Prostate gland (tissue), 2 donors: ENCODE measurements around the gene SYT2. TPM values are rescaled to one million over a fixed set of nuclear protein-coding genes. Genes with fewer than 3 reads are reported as not detected.

Source experiments
- DNase-seq: peaks from one replicate; pipeline ENCODE4 v3.0.0-alpha.2; 2019; ENCODE audit warnings: low spot score
- H3K27ac ChIP-seq, 2 donors: fragments of 200-600 bp; sonication (generic); 2 replicates each; pipeline ENCODE4 v1.5.1; 2017 to 2019
- H3K27me3 ChIP-seq: fragments of 200-600 bp; sonication (generic); replicated peaks from 2 replicates; pipeline ENCODE4 v1.5.1; 2019; ENCODE audit not compliant: insufficient read depth
- H3K36me3 ChIP-seq, 2 donors: fragments of 200-600 bp; sonication (generic); 1 replicate in 1 of 2; 2 replicates in 1 of 2; pipeline versions ENCODE4 v1.5.1 to v1.8.1; 2017 to 2019
- H3K4me1 ChIP-seq: fragments of 200-600 bp; sonication (generic); replicated peaks from 2 replicates; pipeline ENCODE4 v1.5.1; 2019
- H3K4me3 ChIP-seq, 2 donors: fragments of 200-600 bp; sonication (generic); 2 replicates each; pipeline ENCODE4 v1.5.1; 2017 to 2019
- H3K9me3 ChIP-seq: fragments of 200-600 bp; sonication (generic); 2 replicates; pipeline ENCODE4 v1.5.1; 2017
- CTCF ChIP-seq, 4 experiments: fragments of 200-600 bp in 2 of 4; fragments of 450-650 bp in 2 of 4; sonication (generic) in 2 of 4; IDR thresholded peaks; 1 replicate in 3 of 4; 2 replicates in 1 of 4; pipeline ENCODE4 v1.5.1; 2016 to 2019; ENCODE audit warnings: antibody characterized with exemption in 4 of 4, mild to moderate bottlenecking in 2 of 4, moderate library complexity in 2 of 4
- POLR2A ChIP-seq: fragments of 450-650 bp; IDR thresholded peaks from one replicate; pipeline ENCODE4 v1.6.1; 2016; ENCODE audit warnings: antibody characterized with exemption, mild to moderate bottlenecking
- POLR2AphosphoS5 ChIP-seq: sonication (generic); formaldehyde crosslinking; IDR thresholded peaks from one replicate; pipeline ENCODE4 v1.6.1; 2017; ENCODE audit warnings: antibody characterized with exemption
- WGBS: methylation state at CpG from one replicate; pipeline ENCODE4 v1.1.5; 2018; 5-methylcytosine and 5-hydroxymethylcytosine counted together
- intact Hi-C: fragments of 100-400 bp; cut with DNase I; formaldehyde crosslinking; loops from one replicate; pipeline ENCODE4 v1.14.2; 2022
- total RNA-seq, 2 donors: library from RNA; depleted of rRNA; stranded (reverse); fragments of >200 nt; gene quantifications; one replicate each; pipeline ENCODE4 v1.1.0, GENCODE V29; 2016

The SYT2 gene
- total RNA-seq, 2 donors from 2014 or later = 0.09 to 7.1 TPM

DNA sequence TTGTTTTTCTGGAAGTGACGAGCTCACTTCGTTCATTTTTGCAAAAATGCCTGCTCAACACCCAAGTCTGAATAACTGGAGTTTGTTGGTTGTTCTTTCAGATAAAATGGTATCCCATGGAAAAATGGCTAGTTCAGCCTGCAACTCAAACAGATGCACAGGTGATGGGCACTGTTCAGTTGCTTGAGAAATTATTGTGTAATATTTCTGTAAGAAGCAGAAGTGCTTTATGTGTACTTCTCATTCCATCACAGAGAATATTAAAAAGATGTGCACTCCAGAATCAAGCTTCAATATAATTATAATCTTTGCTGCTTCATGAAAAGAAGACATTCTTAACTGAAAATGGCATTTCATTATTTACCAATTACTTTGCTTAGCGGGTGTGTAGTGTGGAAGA is 9.1 kb downstream of the SYT2 start:
- no peak for DNase-seq
- intact Hi-C loops = no loop called here
- no peaks in the 10 kb centered on the region for H3K9me3 ChIP-seq
- H3K27me3 ChIP-seq = no peaks in the 10 kb centered on the region
- no peak overlapping the region for H3K4me3 ChIP-seq
- no peak for TF ChIP-seq CTCF (IDR thresholded peaks at IDR 0.05)
- TF ChIP-seq POLR2AphosphoS5 = no peak
- TF ChIP-seq POLR2A = no peak
- 92% methylated on average over 3 of the region's 3 CpGs for WGBS
- no peak overlapping the region for H3K27ac ChIP-seq
- no peaks in the 10 kb centered on the region for H3K36me3 ChIP-seq
- H3K4me1 ChIP-seq = no peaks in the 10 kb centered on the region

GRCh38 chr1:202700061-202700460 is 10.2 kb downstream of the SYT2 start:
- Histone ChIP-seq H3K4me1 (no peaks in the 10 kb centered on the region), H3K27me3 (no peaks in the 10 kb centered on the region), H3K27ac (no peak overlapping the region), H3K9me3 (no peaks in the 10 kb centered on the region), H3K36me3 (no peaks in the 10 kb centered on the region), H3K4me3 (no peak overlapping the region)
- intact Hi-C loops = no loop called here
- TF ChIP-seq CTCF (IDR thresholded peaks at IDR 0.05) (no peak), POLR2A (no peak), POLR2AphosphoS5 (no peak)
- WGBS = 71% methylated on average over 5 of the region's 5 CpGs
- DNase-seq = no peak

- H3K9me3 ChIP-seq = no peaks in the 10 kb centered on the region
- 66% methylated on average over 8 of the region's 8 CpGs for WGBS
- H3K36me3 ChIP-seq = no peaks in the 10 kb centered on the region
- H3K27ac ChIP-seq = no peak overlapping the region
- H3K4me1 ChIP-seq = no peaks in the 10 kb centered on the region
- H3K27me3 ChIP-seq = no peaks in the 10 kb centered on the region
- no peak for DNase-seq
- intact Hi-C loops = no loop called here
- no peak for TF ChIP-seq CTCF (IDR thresholded peaks at IDR 0.05)
- no peak for TF ChIP-seq POLR2AphosphoS5
- TF ChIP-seq POLR2A = no peak
- no peak overlapping the region for H3K4me3 ChIP-seq
Measured at GRCh38 chr1:202698276-202698675, 12.0 kb downstream of the SYT2 start.

DNA sequence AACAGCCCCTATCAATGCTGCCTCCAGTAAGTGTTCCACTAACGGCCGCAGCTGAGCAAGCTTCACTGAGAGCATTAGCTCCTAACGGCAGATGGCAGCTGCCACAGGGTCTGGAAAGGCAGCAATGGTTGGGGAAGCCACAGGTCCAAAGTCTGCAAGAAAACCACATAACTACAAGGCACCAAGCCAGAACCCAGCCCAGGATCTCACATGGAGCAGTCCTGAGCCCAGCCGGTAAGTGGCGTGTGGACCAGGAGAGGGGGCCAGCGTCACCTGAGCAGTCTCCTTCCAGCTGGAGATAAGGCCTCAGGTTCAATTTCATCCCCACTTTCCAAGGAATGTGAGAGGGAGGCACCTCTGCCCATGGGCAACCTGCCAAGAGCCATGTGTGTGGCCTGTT is 13.2 kb downstream of the SYT2 start:
- no peak for DNase-seq
- H3K4me3 ChIP-seq = no peak overlapping the region
- H3K27ac ChIP-seq = no peak overlapping the region
- H3K36me3 ChIP-seq = no peaks in the 10 kb centered on the region
- intact Hi-C loops = no loop called here
- 58% methylated on average over 6 of the region's 6 CpGs for WGBS
- H3K4me1 ChIP-seq = no peaks in the 10 kb centered on the region
- H3K27me3 ChIP-seq = no peaks in the 10 kb centered on the region
- TF ChIP-seq POLR2AphosphoS5 = no peak
- TF ChIP-seq CTCF (IDR thresholded peaks at IDR 0.05) = no peak
- TF ChIP-seq POLR2A = no peak
- no peaks in the 10 kb centered on the region for H3K9me3 ChIP-seq

DNA sequence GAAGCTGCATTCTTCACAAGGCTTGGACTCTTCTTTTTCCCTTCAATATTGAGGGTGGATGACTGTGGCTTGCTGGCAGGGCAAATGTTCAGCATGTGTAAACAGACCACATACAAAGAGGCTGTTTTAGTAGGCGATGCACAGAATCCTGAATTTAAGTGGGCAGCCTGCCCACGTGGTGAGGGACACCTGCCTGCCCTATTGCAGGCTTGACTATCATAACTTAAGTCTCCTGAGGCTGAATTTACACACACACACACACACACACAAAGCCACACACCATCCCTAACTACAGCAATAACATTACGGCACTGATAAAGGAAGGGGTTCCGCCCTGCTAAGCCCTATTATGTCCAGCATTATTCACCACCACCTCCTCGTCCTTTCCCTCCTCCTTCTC is 15.9 kb downstream of the SYT2 start:
- 60% methylated on average over 5 of the region's 5 CpGs for WGBS

More for the DNA sequence above, 15.9 kb downstream of the SYT2 start:
- no peak overlapping the region for H3K4me3 ChIP-seq
- no peaks in the 10 kb centered on the region for H3K9me3 ChIP-seq
- no peaks in the 10 kb centered on the region for H3K27me3 ChIP-seq
- intact Hi-C loops = no loop called here
- DNase-seq = no peak
- no peaks in the 10 kb centered on the region for H3K4me1 ChIP-seq
- no peak overlapping the region for H3K27ac ChIP-seq
- TF ChIP-seq CTCF (IDR thresholded peaks at IDR 0.05) = no peak
- no peak for TF ChIP-seq POLR2A
- TF ChIP-seq POLR2AphosphoS5 = no peak
- no peaks in the 10 kb centered on the region for H3K36me3 ChIP-seq
